H4 (cell line): Measurements from ENCODE around the gene MRPL4. TPM values are rescaled to one million over a fixed set of nuclear protein-coding genes. Genes with fewer than 3 reads are reported as not detected.

Experiments
- DNase-seq: peaks from one replicate; pipeline ENCODE4 v3.0.0-alpha.2; 2015; ENCODE audit warnings: low spot score
- total RNA-seq: library from RNA; depleted of rRNA; stranded (reverse); fragments of >200 nt; shearing (Covaris generic); gene quantifications from 2 replicates; pipeline ENCODE4 v1.2.3, GENCODE V29; 2014; rRNA removed

MRPL4 gene
- total RNA-seq, result 54.6 and 59.5 TPM in 2 replicates

GRCh38 chr19:10251792-10252694 is at the start of gene MRPL4:
TSS of gene MRPL4 (plus strand) at chr19:10252214. CDS start at chr19:10252254, 40 bp downstream.
- DNase-seq, result peak; percentile 99

- no peak for DNase-seq
Measured at GRCh38 chr19:10203686-10204085, 48.3 kb upstream of the MRPL4 start.

DNA sequence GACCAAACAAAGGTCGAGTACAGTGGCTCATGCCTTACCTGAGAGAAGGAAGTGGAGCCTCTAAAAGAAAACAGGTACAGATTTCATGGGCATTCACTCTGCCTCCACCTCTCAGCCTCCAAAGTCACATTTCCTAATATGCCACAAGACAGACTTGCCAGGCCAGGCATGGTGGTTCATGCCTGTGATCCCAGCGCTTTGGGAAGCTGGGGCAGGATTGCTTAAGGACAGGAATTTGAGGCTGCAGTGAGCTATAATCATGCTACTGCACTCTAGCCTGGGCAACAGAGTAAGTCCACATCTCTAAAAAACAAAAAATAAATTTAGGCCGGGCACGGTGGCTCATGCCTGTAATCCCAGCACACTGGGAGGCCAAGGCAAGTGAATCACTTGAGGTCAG is 46.4 kb upstream of the MRPL4 start:
- DNase-seq, result no peak

- DNase-seq, result no peak
Measured at GRCh38 chr19:10206226-10206885, 45.7 kb upstream of the MRPL4 start.

- no peak for DNase-seq
Measured at GRCh38 chr19:10207026-10207425, 45.0 kb upstream of the MRPL4 start.

DNA sequence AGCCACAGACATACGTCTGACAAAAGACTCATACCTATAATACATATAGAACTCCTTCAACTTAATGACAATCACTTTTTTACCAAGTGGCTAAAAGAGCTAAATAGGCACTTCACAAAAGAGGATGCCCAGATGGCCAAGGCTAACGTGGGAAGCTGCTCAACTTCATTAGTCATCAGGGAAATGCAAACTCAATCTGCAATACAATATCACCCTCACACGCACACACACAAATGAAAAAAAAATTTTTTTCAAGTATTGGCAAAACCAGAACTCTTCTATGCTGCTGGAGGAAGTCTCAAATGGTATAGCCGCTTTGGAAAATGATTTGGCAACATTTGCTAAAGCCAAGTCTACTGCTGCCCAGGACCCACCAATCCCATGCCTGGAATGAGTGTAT is 42.7 kb upstream of the MRPL4 start:
- DNase-seq, result no peak

DNA sequence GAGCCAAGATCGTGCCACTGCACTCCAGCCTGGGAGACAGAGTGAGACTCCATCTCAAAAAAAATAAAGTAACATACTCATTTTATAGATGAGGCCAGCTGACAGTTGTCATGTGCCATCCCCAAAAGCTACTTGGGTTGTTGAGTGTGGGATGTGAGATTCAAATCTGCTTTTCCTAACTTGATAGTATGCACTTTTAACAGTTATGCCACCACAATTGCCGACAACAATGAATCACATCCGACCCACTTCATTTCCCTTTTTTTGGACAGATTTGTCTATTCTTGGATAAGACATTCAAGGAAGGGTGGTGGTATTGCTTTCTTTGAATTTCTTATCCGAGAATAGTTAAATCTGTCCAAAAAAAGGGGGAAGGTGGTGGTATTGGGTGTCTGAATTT is 41.0 kb upstream of the MRPL4 start:
- DNase-seq, result no peak

- DNase-seq, result no peak
Measured at GRCh38 chr19:10211691-10212090, 40.3 kb upstream of the MRPL4 start.

DNA sequence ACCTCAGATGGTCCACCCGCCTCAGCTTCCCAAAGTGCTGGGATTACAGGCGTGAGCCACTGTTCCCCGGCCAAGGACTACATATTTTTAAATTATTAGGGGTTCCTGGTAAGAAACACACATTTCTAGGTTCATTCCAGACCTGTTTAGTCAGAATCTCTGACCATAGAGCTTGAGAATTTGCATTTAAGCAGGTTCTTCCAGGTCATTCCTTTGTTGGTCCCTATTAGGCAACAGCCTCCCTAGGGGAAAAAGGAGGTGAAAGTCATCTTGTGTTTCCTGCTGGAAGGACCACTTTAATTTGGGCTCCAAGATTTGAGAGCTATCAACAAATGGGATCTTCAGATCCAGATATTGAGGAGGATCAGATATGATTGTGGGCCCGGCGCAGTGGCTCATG is 37.2 kb upstream of the MRPL4 start:
- no peak for DNase-seq

DNA sequence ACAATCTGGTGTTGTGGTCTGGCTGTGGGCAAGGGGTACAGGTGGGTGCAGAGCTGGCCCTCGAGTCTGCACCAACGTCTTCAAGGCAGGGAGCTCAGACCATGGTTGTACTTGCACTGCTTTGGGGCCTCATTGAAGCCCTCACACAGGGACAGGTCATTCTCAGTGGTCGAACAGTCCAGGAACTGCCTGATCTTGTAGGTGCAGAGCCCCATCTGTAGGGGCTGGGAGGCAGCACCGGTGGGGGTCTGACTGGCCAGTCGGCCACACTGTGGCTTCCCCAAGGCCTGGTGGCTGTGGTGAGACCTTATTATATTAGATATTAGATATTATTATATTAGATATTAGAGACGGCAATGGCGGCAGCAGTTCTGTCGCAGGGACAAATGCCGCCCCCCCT is 34.9 kb upstream of the MRPL4 start:
- no peak for DNase-seq

DNA sequence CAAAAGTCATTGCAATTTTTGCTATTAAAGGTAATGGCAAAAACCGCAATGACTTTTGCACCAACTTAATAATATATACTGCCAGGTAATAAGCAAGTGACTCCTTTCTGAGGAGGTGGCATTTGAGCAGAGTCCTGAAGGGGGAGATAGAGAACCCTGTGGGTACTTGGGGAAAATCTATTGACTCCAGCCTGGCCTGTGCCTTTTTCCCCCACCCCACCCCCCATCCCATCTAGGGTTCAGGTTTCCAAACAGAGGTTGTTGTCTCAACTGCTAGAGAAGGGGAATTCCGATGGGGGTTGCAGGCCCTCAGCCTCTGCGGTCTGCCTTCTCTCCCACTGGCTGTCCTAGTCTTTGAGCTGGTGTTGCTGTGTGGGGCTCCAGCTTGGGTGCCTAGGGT is 32.3 kb upstream of the MRPL4 start:
- DNase-seq, result no peak

DNA sequence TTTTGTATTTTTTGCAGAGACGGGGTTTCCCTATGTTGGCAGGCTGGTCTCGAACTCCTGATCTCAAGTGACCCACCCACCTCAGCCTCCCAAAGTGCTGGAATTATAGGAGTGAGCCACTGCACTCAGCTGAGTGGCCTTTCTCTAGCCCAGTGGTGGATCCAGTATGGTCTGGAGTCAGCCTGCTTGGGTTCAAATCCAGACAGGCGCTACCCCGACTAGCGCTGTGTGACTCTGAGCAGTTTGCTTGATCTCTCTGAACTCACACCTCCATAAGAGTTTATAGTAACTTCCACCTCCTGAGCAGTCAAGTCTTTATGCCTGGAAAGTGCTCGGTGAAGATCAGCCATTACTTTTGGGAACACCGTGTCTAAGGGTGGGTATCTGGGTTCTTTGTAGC is 31.3 kb upstream of the MRPL4 start:
- no peak for DNase-seq

- no peak for DNase-seq
Measured at GRCh38 chr19:10222201-10222890, 29.7 kb upstream of the MRPL4 start.

DNA sequence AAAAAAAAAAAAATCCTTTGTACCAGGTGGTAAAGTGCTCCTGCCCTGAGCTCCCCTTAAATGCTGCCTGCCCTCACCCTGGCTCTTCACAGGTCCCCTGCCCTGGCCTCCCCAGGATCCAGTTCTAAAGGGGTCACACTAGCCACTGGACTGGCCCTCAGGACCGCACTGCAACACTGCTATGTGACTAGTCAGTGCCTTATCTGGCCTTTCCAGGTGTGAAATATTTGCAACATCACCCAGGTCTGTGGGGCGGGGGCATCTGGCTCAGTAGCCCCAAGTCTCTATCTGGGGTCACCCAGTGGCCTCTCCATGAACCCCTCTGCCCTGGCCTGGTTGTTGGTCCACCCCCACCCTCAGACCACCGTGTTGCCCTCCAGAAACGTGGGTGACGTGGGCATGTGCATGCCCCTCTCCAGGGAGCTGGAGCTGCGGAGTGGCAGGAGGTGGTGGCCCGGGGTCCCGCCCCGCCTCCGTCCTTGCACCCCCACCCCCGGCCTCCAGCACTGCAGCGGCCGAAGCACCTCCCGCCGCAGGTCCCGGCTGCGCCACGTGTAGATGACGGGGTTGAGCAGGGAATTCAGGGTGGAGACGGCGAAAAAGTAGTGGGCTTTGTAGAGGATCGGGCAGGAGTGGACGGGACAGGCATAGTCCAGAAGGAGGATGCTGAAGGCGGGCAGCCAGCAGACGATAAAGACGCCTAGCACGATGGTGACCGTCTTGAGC is 28.4 kb upstream of the MRPL4 start:
- DNase-seq, result no peak

DNA sequence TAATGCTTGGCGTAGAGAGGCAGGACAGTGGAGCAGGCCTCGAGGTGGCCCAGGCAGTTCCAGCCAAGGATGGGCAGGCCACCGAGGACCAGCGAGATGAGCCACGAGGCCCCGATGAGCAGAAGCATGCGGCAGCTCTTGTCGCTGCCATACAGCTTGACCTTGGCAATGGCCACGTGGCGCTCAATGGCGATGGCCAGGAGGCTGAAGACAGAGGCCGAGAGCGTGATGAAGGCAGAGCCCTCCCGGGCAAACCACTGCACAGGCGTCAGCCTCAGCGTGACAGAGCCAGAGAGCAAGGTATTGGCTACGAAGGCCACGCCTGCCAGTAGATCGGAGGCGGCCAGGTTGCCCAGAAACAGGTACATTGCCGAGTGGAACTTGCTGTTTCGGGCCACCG is 27.7 kb upstream of the MRPL4 start:
- DNase-seq, result no peak

- no peak for DNase-seq
Measured at GRCh38 chr19:10226021-10226375, 26.0 kb upstream of the MRPL4 start.

DNA sequence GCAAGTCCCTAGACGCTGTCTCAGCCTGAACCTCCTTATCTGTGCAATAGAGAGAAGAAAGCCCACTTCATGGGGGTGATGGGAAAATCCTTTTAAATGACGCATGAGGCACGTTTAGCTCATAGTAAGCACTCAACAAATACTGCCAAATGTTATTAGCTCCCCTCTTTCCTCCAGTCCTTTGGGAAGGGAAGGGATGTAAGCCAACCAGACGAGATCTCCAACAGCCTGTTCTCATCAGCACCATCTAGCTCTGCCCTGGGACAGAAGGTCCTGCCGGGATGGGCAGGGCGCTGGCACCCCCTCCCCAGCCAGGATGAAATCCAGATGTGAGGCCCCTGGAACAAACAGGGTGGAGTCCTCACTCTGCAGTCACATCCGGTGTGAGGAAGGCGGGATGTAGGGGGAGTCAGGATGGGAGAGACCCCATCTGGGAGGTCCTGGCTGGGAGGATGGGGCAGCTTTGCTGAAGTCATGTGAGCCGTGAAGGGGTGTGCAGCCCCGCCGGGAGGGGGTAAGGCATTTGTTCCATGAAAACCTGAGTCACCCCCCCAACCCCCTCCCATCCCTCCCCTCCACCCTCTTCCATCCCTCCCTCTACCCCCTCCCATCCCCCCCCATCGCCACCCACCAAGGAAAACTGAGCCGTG is 25.5 kb upstream of the MRPL4 start:
- no peak for DNase-seq

- DNase-seq, result no peak
Measured at GRCh38 chr19:10227026-10227971, 24.7 kb upstream of the MRPL4 start.

GRCh38 chr19:10228393-10228792 is 23.6 kb upstream of the MRPL4 start:
- no peak for DNase-seq

DNA sequence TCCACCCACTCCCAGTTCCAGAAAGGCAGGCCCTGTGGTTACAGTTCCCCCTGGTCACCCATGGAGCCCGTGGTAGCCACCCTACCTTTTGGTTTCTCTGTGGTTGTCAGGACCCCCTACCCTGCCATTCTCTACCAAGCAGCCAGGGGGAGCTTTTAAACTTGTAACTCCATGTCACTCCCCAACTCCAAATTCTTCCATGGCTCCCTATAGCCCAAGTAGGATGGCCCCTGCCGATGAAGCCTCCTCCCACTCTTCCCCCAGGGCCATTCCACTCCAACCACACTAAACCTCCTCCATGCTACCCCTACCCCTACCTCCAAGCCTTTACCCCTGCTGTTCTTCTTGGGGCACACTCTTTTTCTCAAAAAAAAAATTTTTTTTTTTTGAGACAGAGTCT is 23.1 kb upstream of the MRPL4 start:
- no peak for DNase-seq
